ENCODE results near the gene CHST3. TPM values are rescaled to one million over a fixed set of nuclear protein-coding genes. Genes with fewer than 3 reads are reported as not detected.

CHST3 gene
- polyA plus RNA-seq, 1 donor from 2014 or later, result 4.1 TPM

DNA sequence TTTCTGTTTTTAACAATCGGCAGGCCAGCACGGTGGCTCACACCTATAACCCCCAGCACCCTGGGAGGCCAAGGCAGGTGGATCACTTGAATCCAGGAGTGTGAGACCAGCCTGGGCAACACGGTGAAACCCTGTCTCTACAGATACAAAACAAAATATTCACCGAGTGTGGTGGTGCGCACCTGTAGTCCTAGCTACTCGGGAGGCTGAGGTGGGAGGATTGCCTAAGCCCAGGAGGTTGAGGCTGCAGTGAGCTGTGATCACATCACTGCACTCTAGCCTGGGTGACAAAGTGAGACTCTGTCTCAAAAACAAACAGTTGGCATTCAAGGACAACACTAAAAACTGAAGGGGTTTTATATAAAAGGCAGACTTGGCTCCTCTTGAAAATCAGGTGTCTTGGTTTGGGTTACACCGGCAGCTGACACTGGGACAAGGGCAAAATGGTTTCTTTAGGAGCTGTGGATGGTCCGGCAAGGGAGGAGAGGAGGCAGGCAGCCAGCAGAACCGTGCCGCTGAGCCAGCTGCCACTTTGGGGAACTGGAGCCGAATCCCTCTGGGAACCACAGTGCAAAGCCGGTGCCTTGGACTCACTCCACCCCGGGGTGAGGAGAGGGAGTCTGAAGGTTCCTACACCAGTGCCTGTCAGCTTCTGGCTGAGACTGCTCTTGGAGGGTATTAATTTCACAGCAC, 52.6 kb downstream of the CHST3 start:
- H3K79me2 ChIP-seq (replicated peaks; ENCODE audit: insufficient read depth, low read length), result no peaks in the 10 kb centered on the region
- no peaks in the 10 kb centered on the region for H4K20me1 ChIP-seq (ENCODE audit: insufficient read depth)
- no peak overlapping the region for H3K4me2 ChIP-seq (ENCODE audit: low read length)
- no peaks in the 10 kb centered on the region for H3K36me3 ChIP-seq (ENCODE audit: insufficient read depth, low read length)
- no peaks in the 10 kb centered on the region for H3K27me3 ChIP-seq (ENCODE audit: insufficient read depth, low read depth, low read length)
- H2AFZ ChIP-seq (ENCODE audit: low read depth, low read length), result no peak overlapping the region
- no peak overlapping the region for H3K4me3 ChIP-seq (ENCODE audit: low read length)
- TF ChIP-seq EP300 (conservative IDR thresholded peaks at IDR 0.05; ENCODE audit: poor library complexity, severe bottlenecking) (no peak), POLR2AphosphoS5 (IDR thresholded peaks at IDR 0.05) (no peak), EZH2 (IDR thresholded peaks at IDR 0.05; ENCODE audit: borderline replicate concordance, insufficient read depth, low read length, poor library complexity, severe bottlenecking) (no peak), SMC3 (conservative IDR thresholded peaks at IDR 0.05; ENCODE audit: poor library complexity) (no peak), TAF1 (IDR thresholded peaks at IDR 0.05; ENCODE audit: low read depth) (no peak), RAD21 (conservative IDR thresholded peaks at IDR 0.05) (no peak), MXI1 (conservative IDR thresholded peaks at IDR 0.05; ENCODE audit: poor library complexity, severe bottlenecking) (no peak)
- TF ChIP-seq, protein P1, sequence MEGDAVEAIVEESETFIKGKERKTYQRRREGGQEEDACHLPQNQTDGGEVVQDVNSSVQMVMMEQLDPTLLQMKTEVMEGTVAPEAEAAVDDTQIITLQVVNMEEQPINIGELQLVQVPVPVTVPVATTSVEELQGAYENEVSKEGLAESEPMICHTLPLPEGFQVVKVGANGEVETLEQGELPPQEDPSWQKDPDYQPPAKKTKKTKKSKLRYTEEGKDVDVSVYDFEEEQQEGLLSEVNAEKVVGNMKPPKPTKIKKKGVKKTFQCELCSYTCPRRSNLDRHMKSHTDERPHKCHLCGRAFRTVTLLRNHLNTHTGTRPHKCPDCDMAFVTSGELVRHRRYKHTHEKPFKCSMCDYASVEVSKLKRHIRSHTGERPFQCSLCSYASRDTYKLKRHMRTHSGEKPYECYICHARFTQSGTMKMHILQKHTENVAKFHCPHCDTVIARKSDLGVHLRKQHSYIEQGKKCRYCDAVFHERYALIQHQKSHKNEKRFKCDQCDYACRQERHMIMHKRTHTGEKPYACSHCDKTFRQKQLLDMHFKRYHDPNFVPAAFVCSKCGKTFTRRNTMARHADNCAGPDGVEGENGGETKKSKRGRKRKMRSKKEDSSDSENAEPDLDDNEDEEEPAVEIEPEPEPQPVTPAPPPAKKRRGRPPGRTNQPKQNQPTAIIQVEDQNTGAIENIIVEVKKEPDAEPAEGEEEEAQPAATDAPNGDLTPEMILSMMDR (IDR thresholded peaks at IDR 0.05; ENCODE audit: poor library complexity, severe bottlenecking), result no peak
- TF ChIP-seq, protein P2, sequence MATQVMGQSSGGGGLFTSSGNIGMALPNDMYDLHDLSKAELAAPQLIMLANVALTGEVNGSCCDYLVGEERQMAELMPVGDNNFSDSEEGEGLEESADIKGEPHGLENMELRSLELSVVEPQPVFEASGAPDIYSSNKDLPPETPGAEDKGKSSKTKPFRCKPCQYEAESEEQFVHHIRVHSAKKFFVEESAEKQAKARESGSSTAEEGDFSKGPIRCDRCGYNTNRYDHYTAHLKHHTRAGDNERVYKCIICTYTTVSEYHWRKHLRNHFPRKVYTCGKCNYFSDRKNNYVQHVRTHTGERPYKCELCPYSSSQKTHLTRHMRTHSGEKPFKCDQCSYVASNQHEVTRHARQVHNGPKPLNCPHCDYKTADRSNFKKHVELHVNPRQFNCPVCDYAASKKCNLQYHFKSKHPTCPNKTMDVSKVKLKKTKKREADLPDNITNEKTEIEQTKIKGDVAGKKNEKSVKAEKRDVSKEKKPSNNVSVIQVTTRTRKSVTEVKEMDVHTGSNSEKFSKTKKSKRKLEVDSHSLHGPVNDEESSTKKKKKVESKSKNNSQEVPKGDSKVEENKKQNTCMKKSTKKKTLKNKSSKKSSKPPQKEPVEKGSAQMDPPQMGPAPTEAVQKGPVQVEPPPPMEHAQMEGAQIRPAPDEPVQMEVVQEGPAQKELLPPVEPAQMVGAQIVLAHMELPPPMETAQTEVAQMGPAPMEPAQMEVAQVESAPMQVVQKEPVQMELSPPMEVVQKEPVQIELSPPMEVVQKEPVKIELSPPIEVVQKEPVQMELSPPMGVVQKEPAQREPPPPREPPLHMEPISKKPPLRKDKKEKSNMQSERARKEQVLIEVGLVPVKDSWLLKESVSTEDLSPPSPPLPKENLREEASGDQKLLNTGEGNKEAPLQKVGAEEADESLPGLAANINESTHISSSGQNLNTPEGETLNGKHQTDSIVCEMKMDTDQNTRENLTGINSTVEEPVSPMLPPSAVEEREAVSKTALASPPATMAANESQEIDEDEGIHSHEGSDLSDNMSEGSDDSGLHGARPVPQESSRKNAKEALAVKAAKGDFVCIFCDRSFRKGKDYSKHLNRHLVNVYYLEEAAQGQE (IDR thresholded peaks at IDR 0.05; ENCODE audit: borderline replicate concordance), result no peak
- no peak overlapping the region for H3K9ac ChIP-seq (ENCODE audit: low read length)
- no peaks in the 10 kb centered on the region for H3K9me3 ChIP-seq (ENCODE audit: low read length)
- H3K27ac ChIP-seq (ENCODE audit: low read length), result no peak overlapping the region
- no peaks in the 10 kb centered on the region for H3K9me2 ChIP-seq (ENCODE audit: insufficient read depth, low read length)
- no peaks in the 10 kb centered on the region for H3F3A ChIP-seq (ENCODE audit: insufficient read depth, low read length, poor library complexity, severe bottlenecking)

DNA sequence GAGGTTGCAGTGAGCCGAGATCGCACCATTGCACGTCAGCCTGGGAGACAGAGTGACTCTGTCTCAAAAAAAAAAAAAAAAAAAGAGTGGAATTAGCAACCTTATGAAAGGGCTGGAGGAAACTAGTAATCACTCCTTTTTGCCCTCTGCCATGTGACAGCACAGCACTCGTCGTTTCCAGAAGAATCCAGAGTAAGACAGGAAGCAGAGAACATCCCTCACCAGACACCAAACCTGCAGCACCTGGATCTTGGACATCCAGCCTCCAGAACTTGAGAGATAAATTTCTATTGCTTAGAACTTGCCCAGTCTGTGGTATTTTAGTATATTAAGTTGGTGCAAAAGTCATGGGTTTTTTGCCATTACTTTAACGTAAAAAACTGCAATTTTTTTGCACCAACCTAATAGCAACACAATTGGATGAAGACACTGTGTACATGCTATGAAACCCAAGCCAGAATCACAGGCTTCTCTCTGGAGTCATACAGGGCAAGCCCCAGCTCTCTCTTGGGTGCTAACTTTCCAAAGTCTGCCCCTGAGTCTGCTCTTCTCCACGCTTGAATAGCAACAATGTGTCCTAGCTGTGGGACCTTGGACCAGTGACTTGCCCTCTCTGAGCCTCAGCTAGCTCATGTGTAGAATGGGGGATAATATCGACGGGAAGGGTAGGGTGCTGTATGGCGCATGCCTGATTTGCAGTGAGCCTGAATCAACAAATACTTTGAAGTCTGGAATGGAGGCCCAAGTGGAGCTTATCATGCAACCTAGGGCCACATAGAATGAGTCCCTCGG, 55.1 kb downstream of the CHST3 start:
- Histone ChIP-seq H3K36me3 (ENCODE audit: insufficient read depth, low read length) (no peaks in the 10 kb centered on the region), H3K27me3 (ENCODE audit: insufficient read depth, low read depth, low read length) (no peaks in the 10 kb centered on the region), H3K9me2 (ENCODE audit: insufficient read depth, low read length) (no peaks in the 10 kb centered on the region), H3K4me2 (ENCODE audit: low read length) (no peak overlapping the region), H3K79me2 (replicated peaks; ENCODE audit: insufficient read depth, low read length) (no peaks in the 10 kb centered on the region), H3F3A (ENCODE audit: insufficient read depth, low read length, poor library complexity, severe bottlenecking) (no peaks in the 10 kb centered on the region), H4K20me1 (ENCODE audit: insufficient read depth) (no peaks in the 10 kb centered on the region), H2AFZ (ENCODE audit: low read depth, low read length) (no peak overlapping the region), H3K4me3 (ENCODE audit: low read length) (no peak overlapping the region), H3K9me3 (ENCODE audit: low read length) (no peaks in the 10 kb centered on the region), H3K27ac (ENCODE audit: low read length) (no peak overlapping the region), H3K9ac (ENCODE audit: low read length) (no peak overlapping the region)
- TF ChIP-seq EZH2 (IDR thresholded peaks at IDR 0.05; ENCODE audit: borderline replicate concordance, insufficient read depth, low read length, poor library complexity, severe bottlenecking) (no peak), TAF1 (IDR thresholded peaks at IDR 0.05; ENCODE audit: low read depth) (no peak)
